ENCODE data around the gene DDX19B.
A peak's percentile ranks its signal among the peaks of the same experiment; 100 is the strongest.
"Not testable (repeated sequence)": the region's sequence is repeated elsewhere in the genome, so short reads cannot be mapped to it uniquely, and the experiment has no call there.

DDX19B gene

GRCh38 chr16:70348991-70349390 lies 50.0 kb downstream of the DDX19B start:
- no peak for DNase-seq (ENCODE audit: low read depth, low spot score)

- DNase-seq (ENCODE audit: low read depth, low spot score) = no peak
These were observed 50.8 kb downstream of the DDX19B start for GRCh38 chr16:70349783-70350182.

GRCh38 chr16:70359552-70359951 lies 60.6 kb downstream of the DDX19B start:
- no peak for DNase-seq (ENCODE audit: low read depth, low spot score)

DNA sequence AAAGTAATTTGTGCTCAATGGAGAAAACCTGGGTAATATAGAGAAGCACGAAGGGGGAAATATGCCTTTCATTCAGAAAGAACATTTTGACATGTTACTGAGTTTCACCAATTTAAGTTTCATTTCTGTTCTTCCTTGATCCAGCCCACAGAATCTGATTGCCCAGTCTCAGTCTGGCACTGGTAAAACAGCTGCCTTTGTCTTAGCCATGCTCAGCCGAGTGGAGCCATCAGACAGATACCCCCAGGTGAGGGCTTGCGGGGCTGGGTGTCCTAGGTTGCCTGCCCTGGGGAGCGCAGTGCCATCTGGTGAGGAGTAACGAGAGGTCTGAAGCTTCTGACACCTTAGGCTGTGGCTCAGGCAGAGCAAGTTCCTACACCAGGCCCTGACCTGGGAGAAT lies 65.4 kb downstream of the DDX19B start:
- DNase-seq (ENCODE audit: low read depth, low spot score) = no peak

GRCh38 chr16:70370145-70370544 lies 71.2 kb downstream of the DDX19B start:
- DNase-seq (ENCODE audit: low read depth, low spot score) = not testable (repeated sequence)

DNA sequence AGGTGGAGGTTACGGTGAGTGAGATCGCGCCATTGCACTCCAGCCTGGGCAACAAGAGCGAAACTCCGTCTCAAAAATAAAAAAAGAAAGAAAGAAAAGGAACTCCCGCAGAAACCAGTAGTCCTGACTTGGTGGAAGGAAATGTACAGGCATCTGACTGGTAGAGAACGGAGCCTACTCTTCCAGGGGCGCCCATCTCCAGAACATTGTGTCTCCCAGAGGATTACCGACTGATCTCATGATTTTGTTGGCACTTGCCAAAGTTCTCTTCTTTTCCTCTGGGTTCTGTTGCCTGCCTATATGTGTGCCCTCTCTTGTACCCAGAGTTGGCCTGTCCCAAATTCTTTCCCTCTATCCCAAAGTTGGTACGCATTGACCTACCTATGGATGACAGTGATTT lies 71.9 kb downstream of the DDX19B start:
- DNase-seq (ENCODE audit: low read depth, low spot score) = no peak

- no peak for DNase-seq (ENCODE audit: low read depth, low spot score)
These were observed 74.1 kb downstream of the DDX19B start for GRCh38 chr16:70372921-70373728.

DNA sequence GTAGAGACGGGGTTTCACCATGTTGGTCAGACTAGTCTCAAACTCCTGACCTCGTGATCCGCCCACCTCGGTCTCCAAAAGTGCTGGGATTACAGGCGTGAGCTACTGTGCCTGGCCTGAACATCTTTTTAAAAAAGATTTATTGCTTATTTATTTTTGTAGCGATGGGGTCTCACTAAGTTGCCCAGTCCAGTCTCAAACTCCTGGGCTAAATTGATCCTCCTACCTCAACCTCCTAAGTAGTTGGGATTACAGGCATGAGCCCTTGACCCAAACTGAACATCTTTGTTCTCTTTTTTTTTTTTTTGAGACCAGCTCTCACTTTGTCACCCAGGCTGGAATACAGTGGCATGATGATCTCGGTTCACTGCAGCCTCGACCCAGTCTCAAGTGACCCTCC lies 75.2 kb downstream of the DDX19B start:
- no peak for DNase-seq (ENCODE audit: low read depth, low spot score)

- DNase-seq (ENCODE audit: low read depth, low spot score) = no peak
These were observed 76.9 kb downstream of the DDX19B start for GRCh38 chr16:70375636-70376611.

GRCh38 chr16:70377782-70378181 lies 78.8 kb downstream of the DDX19B start:
- no peak for DNase-seq (ENCODE audit: low read depth, low spot score)

GRCh38 chr16:70378869-70379493 lies 80.0 kb downstream of the DDX19B start:
- DNase-seq (ENCODE audit: low read depth, low spot score) = no peak

DNA sequence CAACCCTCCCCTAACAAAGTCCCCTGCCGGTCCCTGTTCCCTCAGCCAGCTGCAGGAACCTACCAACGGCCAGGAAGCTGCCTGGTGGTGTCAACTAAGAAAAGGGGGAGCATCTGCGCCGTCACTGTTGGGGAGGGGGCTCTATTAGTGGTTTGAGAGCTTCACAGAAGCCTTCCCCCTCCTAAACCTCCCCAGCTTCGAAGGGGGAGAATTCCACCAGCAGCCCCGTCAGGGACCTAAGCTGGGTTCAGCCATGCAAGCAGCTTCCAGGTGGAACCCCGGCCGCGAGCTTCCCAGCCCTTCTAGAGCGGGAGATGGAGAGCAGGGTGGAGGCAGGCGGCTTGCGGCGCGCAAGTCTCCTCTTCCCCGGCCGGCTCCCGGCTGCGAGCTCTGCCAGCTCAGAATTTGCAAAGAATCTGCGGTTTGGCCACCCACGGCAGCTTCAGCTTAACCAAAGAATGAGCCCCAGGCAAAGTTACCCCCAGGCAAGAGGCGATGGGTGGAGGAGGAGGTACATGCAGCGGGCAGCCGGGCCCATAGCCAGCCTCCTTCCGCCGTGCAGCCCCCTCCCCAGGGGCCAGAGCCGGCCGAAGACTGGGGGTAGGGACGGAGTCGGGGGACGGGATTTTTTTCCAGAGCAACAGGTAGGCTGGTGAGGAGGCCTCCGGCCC lies 81.4 kb downstream of the DDX19B start:
- peak; percentile 56 for DNase-seq (ENCODE audit: low read depth, low spot score)

DNA sequence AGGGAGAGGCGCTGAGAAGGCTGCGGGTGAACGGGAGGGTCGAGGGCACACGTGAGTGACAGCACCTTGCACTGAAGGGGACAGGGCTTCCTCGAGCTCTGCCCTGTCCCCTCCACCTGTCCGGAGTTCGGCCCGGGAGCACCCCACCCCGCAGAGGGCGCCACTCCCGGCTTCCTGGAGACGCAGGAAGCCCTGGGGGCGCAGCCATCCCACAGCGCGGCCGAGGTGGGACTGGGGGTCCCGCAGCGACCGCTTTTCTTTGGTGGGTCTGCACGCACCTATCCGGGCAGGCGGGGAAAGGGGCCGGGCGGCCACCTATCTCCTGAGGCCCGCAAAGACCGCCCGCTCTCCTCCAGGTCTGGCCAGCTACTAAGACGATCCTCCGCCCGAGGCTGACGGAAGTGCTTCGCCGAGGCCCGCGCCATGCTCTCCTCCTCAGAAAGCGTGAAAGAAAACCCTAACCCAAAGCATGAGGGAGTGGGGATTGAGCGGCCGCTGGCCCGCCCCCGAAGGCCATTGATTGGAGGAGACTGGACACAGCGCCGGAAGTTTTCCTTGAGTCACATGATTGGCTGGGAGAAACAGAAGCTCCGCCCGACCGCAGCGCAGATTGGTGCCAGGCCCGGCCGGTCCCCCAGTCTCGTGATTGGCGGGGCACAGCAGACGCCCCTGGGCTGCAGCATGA lies 82.1 kb downstream of the DDX19B start:
- DNase-seq (ENCODE audit: low read depth, low spot score) = peak; percentile 88

GRCh38 chr16:70381604-70382342 lies 82.8 kb downstream of the DDX19B start:
- no peak for DNase-seq (ENCODE audit: low read depth, low spot score)

- no peak for DNase-seq (ENCODE audit: low read depth, low spot score)
These were observed 84.5 kb downstream of the DDX19B start for GRCh38 chr16:70383421-70383960.

Data from activated CD4-positive, CD25-positive, alpha-beta regulatory T cell treated with anti-CD3 and anti-CD28 coated beads, Interleukin-2, amount 50 U/mL, for 16 hours (primary cell).